AG09319 (cell line): ENCODE data around the gene NAIP.
"Not testable (repeated sequence)": the region's sequence is repeated elsewhere in the genome, so short reads cannot be mapped to it uniquely, and the experiment has no call there.

Source experiments
- DNase-seq: peaks from one replicate; pipeline ENCODE4 v3.0.0-alpha.2; 2010; ENCODE audit warnings: low read depth; ENCODE audit errors: extremely low read depth
- CTCF ChIP-seq: IDR thresholded peaks from 2 replicates; pipeline ENCODE4 v1.5.1; 2011; ENCODE audit warnings: low read depth, mild to moderate bottlenecking, inconsistent platforms, low read length, moderate library complexity

Gene NAIP

GRCh38 chr5:71025289-71025953 lies at the start of gene NAIP:
Gene NAIP, minus strand, starts transcription at chr5:71025339. Its CDS starts 12,424 bp downstream, at chr5:71012915.
- DNase-seq: not testable (repeated sequence)

GRCh38 chr5:71067262-71067928 lies 42.3 kb upstream of the NAIP start, which contains the start of gene GTF2H2:
Gene GTF2H2, minus strand, starts transcription at chr5:71067676. Its CDS starts 4,913 bp downstream, at chr5:71062763.
- not testable (repeated sequence) for DNase-seq

GRCh38 chr5:71061322-71061721 lies 36.2 kb upstream of the NAIP start:
- DNase-seq: not testable (repeated sequence)

GRCh38 chr5:71059426-71059825 lies 34.3 kb upstream of the NAIP start:
- not testable (repeated sequence) for DNase-seq

- not testable (repeated sequence) for DNase-seq
Observed at GRCh38 chr5:71044808-71045207, 19.7 kb upstream of the NAIP start.

GRCh38 chr5:71044128-71044527 lies 19.0 kb upstream of the NAIP start:
- DNase-seq: not testable (repeated sequence)

- not testable (repeated sequence) for DNase-seq
Observed at GRCh38 chr5:71031046-71031776, 6.1 kb upstream of the NAIP start.

GRCh38 chr5:71020643-71021042 lies 4.5 kb downstream of the NAIP start:
- not testable (repeated sequence) for DNase-seq

- DNase-seq: not testable (repeated sequence)
Observed at GRCh38 chr5:71018376-71019005, 6.6 kb downstream of the NAIP start.

GRCh38 chr5:71014176-71014575 lies 11.0 kb downstream of the NAIP start:
- TF ChIP-seq CTCF: no peak
- no peak for DNase-seq

- no peak for TF ChIP-seq CTCF
- no peak for DNase-seq
Observed at GRCh38 chr5:71013575-71013974, 11.6 kb downstream of the NAIP start.

GRCh38 chr5:71011194-71011792 lies 13.8 kb downstream of the NAIP start:
- TF ChIP-seq CTCF: no peak
- DNase-seq: no peak

GRCh38 chr5:71006983-71007382 lies 18.2 kb downstream of the NAIP start:
- not testable (repeated sequence) for DNase-seq

GRCh38 chr5:70984882-70985281 lies 40.3 kb downstream of the NAIP start:
- DNase-seq: not testable (repeated sequence)

- DNase-seq: not testable (repeated sequence)
Observed at GRCh38 chr5:70967220-70967619, 57.9 kb downstream of the NAIP start.

GRCh38 chr5:70964531-70964930 lies 60.6 kb downstream of the NAIP start:
- DNase-seq: not testable (repeated sequence)
